ENCODE data around the gene NCBP3. TPM values are rescaled to one million over a fixed set of nuclear protein-coding genes. Genes with fewer than 3 reads are reported as not detected.

Gene NCBP3
- total RNA-seq, 1 donor from 2014 or later = 133 TPM

- no peak overlapping the region for H3K4me3 Mint-ChIP-seq (ENCODE audit: unreplicated experiment)
- peaks cover 43% of the 10 kb centered on the region for H3K4me1 Mint-ChIP-seq (ENCODE audit: low read depth, unreplicated experiment)
- DNase-seq = no peak
- TF ChIP-seq, protein P1, sequence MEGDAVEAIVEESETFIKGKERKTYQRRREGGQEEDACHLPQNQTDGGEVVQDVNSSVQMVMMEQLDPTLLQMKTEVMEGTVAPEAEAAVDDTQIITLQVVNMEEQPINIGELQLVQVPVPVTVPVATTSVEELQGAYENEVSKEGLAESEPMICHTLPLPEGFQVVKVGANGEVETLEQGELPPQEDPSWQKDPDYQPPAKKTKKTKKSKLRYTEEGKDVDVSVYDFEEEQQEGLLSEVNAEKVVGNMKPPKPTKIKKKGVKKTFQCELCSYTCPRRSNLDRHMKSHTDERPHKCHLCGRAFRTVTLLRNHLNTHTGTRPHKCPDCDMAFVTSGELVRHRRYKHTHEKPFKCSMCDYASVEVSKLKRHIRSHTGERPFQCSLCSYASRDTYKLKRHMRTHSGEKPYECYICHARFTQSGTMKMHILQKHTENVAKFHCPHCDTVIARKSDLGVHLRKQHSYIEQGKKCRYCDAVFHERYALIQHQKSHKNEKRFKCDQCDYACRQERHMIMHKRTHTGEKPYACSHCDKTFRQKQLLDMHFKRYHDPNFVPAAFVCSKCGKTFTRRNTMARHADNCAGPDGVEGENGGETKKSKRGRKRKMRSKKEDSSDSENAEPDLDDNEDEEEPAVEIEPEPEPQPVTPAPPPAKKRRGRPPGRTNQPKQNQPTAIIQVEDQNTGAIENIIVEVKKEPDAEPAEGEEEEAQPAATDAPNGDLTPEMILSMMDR (IDR thresholded peaks at IDR 0.05; ENCODE audit: partially characterized antibody, unreplicated experiment) = no peak
- H3K9me3 Mint-ChIP-seq (ENCODE audit: unreplicated experiment) = peaks cover 8% of the 10 kb centered on the region
- H3K36me3 Mint-ChIP-seq (ENCODE audit: unreplicated experiment) = no peaks in the 10 kb centered on the region
- H3K27me3 Mint-ChIP-seq (ENCODE audit: unreplicated experiment) = peaks cover 13% of the 10 kb centered on the region
- H3K27ac Mint-ChIP-seq (ENCODE audit: unreplicated experiment) = peak overlapping the region; percentile 17
These were observed 38.1 kb upstream of the NCBP3 start for GRCh38 chr17:3884188-3884587.

DNA sequence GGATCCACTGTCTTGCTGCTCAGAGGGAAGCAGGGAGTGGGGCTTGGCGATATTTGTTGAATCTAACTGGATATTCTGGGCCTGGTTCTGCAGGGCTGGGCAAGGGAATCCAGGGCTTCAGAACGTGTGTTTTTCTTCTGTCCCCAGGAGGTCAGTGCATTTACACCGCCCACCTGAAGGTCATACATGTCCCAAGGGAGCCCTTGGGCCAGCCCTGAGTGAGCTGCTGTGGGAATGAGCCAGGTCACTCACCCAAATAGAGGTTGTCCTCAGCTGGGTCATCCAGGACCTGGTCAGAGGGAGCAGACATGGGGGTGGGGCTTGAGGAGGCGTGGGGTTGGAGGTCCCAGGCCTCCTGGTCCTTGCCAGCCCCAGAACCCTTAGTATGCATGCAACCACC lies 36.2 kb upstream of the NCBP3 start:
- Mint-ChIP-seq H3K27ac (ENCODE audit: unreplicated experiment) (no peak overlapping the region), H3K27me3 (ENCODE audit: unreplicated experiment) (peaks cover 17% of the 10 kb centered on the region), H3K4me3 (ENCODE audit: unreplicated experiment) (no peak overlapping the region), H3K4me1 (ENCODE audit: low read depth, unreplicated experiment) (peaks cover 55% of the 10 kb centered on the region), H3K9me3 (ENCODE audit: unreplicated experiment) (peaks cover 11% of the 10 kb centered on the region), H3K36me3 (ENCODE audit: unreplicated experiment) (no peaks in the 10 kb centered on the region)
- TF ChIP-seq, protein P1 (IDR thresholded peaks at IDR 0.05; ENCODE audit: partially characterized antibody, unreplicated experiment) = no peak
- DNase-seq = no peak

DNA sequence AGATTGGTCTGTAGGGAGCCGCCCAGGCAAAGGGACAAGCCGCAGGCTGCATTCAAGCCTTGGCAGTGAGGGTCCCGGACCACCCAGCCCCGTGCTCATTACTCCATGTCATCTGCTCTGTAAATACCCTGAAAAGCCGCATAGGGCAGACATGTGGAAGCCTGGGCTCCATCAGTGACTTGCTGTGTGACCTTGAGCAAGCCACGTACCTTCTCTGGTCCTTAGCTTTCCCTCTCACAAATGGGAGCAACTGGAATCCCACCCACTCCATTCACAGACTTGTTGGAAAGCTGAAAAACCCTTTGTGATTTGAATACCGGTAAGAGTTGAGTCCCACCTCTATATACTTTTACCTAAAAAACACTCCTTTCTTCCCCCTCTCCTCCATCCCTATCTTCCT lies 34.9 kb upstream of the NCBP3 start:
- peak overlapping the region; percentile 28 for H3K27ac Mint-ChIP-seq (ENCODE audit: unreplicated experiment)

DNA sequence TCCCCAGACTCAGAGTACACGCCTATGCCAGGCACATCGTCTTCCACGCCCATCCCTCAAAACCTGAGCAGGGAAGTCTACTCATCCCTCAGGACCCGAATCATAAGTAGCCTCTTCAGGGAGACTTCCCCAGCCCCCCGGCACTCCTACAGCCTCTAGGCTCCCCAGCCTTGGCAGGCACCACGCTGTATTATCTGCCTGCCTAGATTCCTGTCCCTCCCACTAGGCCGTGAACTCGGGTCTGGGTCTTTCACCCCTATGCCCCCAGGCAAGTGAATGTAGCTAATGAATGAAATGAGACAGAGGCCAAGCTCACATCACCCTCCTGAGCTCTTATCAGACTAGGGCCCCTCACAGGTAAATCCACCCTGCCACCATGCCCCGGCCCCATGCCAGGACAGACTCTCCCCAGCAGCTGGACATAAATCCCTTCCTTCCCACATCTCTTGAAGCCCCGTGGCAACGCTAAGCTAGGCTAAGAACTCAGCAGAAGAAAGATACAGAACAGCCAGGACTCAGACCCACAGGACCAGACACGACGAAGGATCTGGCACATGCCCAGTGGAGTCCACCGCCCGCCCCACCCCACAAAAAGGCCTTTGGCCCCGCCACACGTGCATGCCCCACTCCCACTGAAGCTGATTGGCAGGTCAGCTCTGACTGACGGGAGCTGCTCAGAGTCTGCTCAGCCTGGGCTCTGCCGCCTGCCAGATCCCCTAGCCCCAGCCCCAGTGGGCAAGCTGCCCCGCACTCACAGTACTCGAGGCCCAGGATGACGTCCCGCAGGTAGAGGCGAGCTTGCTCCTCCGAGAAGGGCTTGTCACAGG lies 33.8 kb upstream of the NCBP3 start:
- TF ChIP-seq, protein P1 (IDR thresholded peaks at IDR 0.05; ENCODE audit: partially characterized antibody, unreplicated experiment) = no peak
- peak overlapping the region; percentile 99 for H3K27ac Mint-ChIP-seq (ENCODE audit: unreplicated experiment)
- H3K4me1 Mint-ChIP-seq (ENCODE audit: low read depth, unreplicated experiment) = peaks cover 53% of the 10 kb centered on the region
- H3K36me3 Mint-ChIP-seq (ENCODE audit: unreplicated experiment) = no peaks in the 10 kb centered on the region
- peaks cover 12% of the 10 kb centered on the region for H3K27me3 Mint-ChIP-seq (ENCODE audit: unreplicated experiment)
- peak overlapping the region; percentile 82 for H3K4me3 Mint-ChIP-seq (ENCODE audit: unreplicated experiment)
- DNase-seq = no peak
- peaks cover 11% of the 10 kb centered on the region for H3K9me3 Mint-ChIP-seq (ENCODE audit: unreplicated experiment)

More for the DNA sequence above, 34.9 kb upstream of the NCBP3 start:
- peaks cover 11% of the 10 kb centered on the region for H3K9me3 Mint-ChIP-seq (ENCODE audit: unreplicated experiment)
- no peaks in the 10 kb centered on the region for H3K36me3 Mint-ChIP-seq (ENCODE audit: unreplicated experiment)
- DNase-seq = no peak
- TF ChIP-seq, protein P1 (IDR thresholded peaks at IDR 0.05; ENCODE audit: partially characterized antibody, unreplicated experiment) = no peak
- peaks cover 12% of the 10 kb centered on the region for H3K27me3 Mint-ChIP-seq (ENCODE audit: unreplicated experiment)
- H3K4me3 Mint-ChIP-seq (ENCODE audit: unreplicated experiment) = no peak overlapping the region
- H3K4me1 Mint-ChIP-seq (ENCODE audit: low read depth, unreplicated experiment) = peaks cover 54% of the 10 kb centered on the region

- peaks cover 51% of the 10 kb centered on the region for H3K4me1 Mint-ChIP-seq (ENCODE audit: low read depth, unreplicated experiment)
- peak; percentile 87 for DNase-seq
- H3K4me3 Mint-ChIP-seq (ENCODE audit: unreplicated experiment) = peak overlapping the region; percentile 82
These were observed 33.1 kb upstream of the NCBP3 start for GRCh38 chr17:3879186-3879585.

More at GRCh38 chr17:3879186-3879585, 33.1 kb upstream of the NCBP3 start:
- Mint-ChIP-seq H3K27ac (ENCODE audit: unreplicated experiment) (peak overlapping the region; percentile 99), H3K9me3 (ENCODE audit: unreplicated experiment) (peaks cover 11% of the 10 kb centered on the region), H3K27me3 (ENCODE audit: unreplicated experiment) (peaks cover 12% of the 10 kb centered on the region), H3K36me3 (ENCODE audit: unreplicated experiment) (no peaks in the 10 kb centered on the region)
- TF ChIP-seq, protein P1 (IDR thresholded peaks at IDR 0.05; ENCODE audit: partially characterized antibody, unreplicated experiment) = no peak

Data from glutamatergic neuron (in vitro differentiated cells).